HepG2 (cell line): ENCODE results near the gene CD300LF. TPM values are rescaled to one million over a fixed set of nuclear protein-coding genes. Genes with fewer than 3 reads are reported as not detected.

Experiments
- ARID2 ChIP-seq: sonication (generic); formaldehyde crosslinking; IDR thresholded peaks from 2 replicates; pipeline ENCODE4 v1.8.1; 2022; ENCODE audit warnings: mild to moderate bottlenecking, missing genetic modification reagents, borderline replicate concordance
- CCAR2 ChIP-seq: fragments of 200-400 bp; formaldehyde crosslinking; optimal IDR thresholded peaks from 2 replicates; pipeline ENCODE3; 2018; ENCODE audit warnings: low read depth, mild to moderate bottlenecking, low read length, moderate library complexity
- CHCHD3 ChIP-seq: sonication (generic); formaldehyde crosslinking; IDR thresholded peaks from 2 replicates; pipeline ENCODE4 v1.8.0; 2022; ENCODE audit warnings: mild to moderate bottlenecking, missing genetic modification reagents, moderate library complexity
- ETV6 ChIP-seq: sonication (generic); formaldehyde crosslinking; conservative IDR thresholded peaks from 2 replicates; pipeline ENCODE4 v1.4.0; 2020; ENCODE audit warnings: missing genetic modification reagents
- KAT7 ChIP-seq: IDR thresholded peaks from 2 replicates; pipeline ENCODE4 v1.6.1; 2018; ENCODE audit warnings: borderline replicate concordance, missing compliant biosample characterization
- NFE2L2 ChIP-seq: fragments of 150-350 bp; IDR thresholded peaks from 2 replicates; pipeline ENCODE4 v1.6.1; 2014; ENCODE audit warnings: low read length
- NFYC ChIP-seq: IDR thresholded peaks from 2 replicates; pipeline ENCODE4 v1.6.1; 2016; ENCODE audit warnings: missing genetic modification reagents, missing compliant biosample characterization
- SETDB1 ChIP-seq: sonication (generic); formaldehyde crosslinking; IDR thresholded peaks from 2 replicates; pipeline ENCODE4 v1.5.1; 2020; ENCODE audit warnings: missing genetic modification reagents, mild to moderate bottlenecking, borderline replicate concordance
- SIN3A ChIP-seq: IDR thresholded peaks from 2 replicates; pipeline ENCODE4 v1.6.1; 2011; ENCODE audit warnings: low read depth, mild to moderate bottlenecking, control low read depth, low read length, borderline replicate concordance
- SKI ChIP-seq: fragments of 450-650 bp; IDR thresholded peaks from one replicate; pipeline ENCODE4 v1.6.1; 2018; ENCODE audit warnings: mild to moderate bottlenecking; ENCODE audit not compliant: partially characterized antibody
- SP2 ChIP-seq: sonication (generic); formaldehyde crosslinking; IDR thresholded peaks from 2 replicates; pipeline ENCODE4 v1.5.1; 2020; ENCODE audit warnings: mild to moderate bottlenecking, missing genetic modification reagents
- ZBTB14 ChIP-seq: sonication (generic); formaldehyde crosslinking; IDR thresholded peaks from 2 replicates; pipeline ENCODE4 v1.4.0; 2020; ENCODE audit warnings: missing genetic modification reagents
- ZFP82 ChIP-seq: sonication (generic); formaldehyde crosslinking; IDR thresholded peaks from 2 replicates; pipeline ENCODE4 v1.5.1; 2020; ENCODE audit warnings: mild to moderate bottlenecking, missing genetic modification reagents, borderline replicate concordance
- ZMAT3 ChIP-seq: sonication (generic); formaldehyde crosslinking; conservative IDR thresholded peaks from 2 replicates; pipeline ENCODE4 v1.7.0; 2021; ENCODE audit warnings: missing genetic modification reagents
- ZNF136 ChIP-seq: sonication (generic); formaldehyde crosslinking; IDR thresholded peaks from 2 replicates; pipeline ENCODE4 v1.8.1; 2022; ENCODE audit warnings: low read depth, mild to moderate bottlenecking, moderate library complexity, missing genetic modification reagents
- ZNF264 ChIP-seq: sonication (generic); formaldehyde crosslinking; IDR thresholded peaks from 2 replicates; pipeline ENCODE4 v1.4.0; 2020; ENCODE audit warnings: missing genetic modification reagents
- ZNF329 ChIP-seq: sonication (generic); formaldehyde crosslinking; IDR thresholded peaks from 2 replicates; pipeline ENCODE4 v1.9.0; 2021; ENCODE audit warnings: low read depth, mild to moderate bottlenecking, missing genetic modification reagents
- ZNF564 ChIP-seq: sonication (generic); formaldehyde crosslinking; IDR thresholded peaks from 2 replicates; pipeline ENCODE4 v1.8.1; 2023; ENCODE audit warnings: mild to moderate bottlenecking, missing genetic modification reagents
- ZNF749 ChIP-seq: sonication (generic); formaldehyde crosslinking; IDR thresholded peaks from 2 replicates; pipeline ENCODE4 v1.8.0; 2022; ENCODE audit warnings: mild to moderate bottlenecking, missing genetic modification reagents, moderate library complexity, borderline replicate concordance
- ZNF850 ChIP-seq: sonication (generic); formaldehyde crosslinking; conservative IDR thresholded peaks from 2 replicates; pipeline ENCODE4 v1.9.0; 2021; ENCODE audit warnings: mild to moderate bottlenecking, missing genetic modification reagents
- polyA plus RNA-seq, 8 experiments: library from polyadenylated mRNA; depleted of rRNA in 3 of 8; stranded (reverse) in 7 of 8; unstranded in 1 of 8; fragments of >200 nt; fragmentation: Illumina TruSeq in 4 of 8; extraction: Trizol in 4 of 8; gene quantifications; 2 replicates each; pipeline versions ENCODE4 v1.2.1 to v1.2.3, GENCODE V29; 2011 to 2016; ENCODE audit warnings: low read depth in 4 of 8, missing spikeins in 1 of 8, mixed read lengths in 1 of 8; ENCODE audit not compliant: insufficient read depth in 1 of 8
- total RNA-seq, 5 experiments: library from RNA; depleted of rRNA; stranded (reverse); fragments of >200 nt; fragmentation: Illumina TruSeq; extraction: Trizol; gene quantifications; 2 replicates each; pipeline ENCODE4 v1.2.3, GENCODE V29; 2016; ENCODE audit warnings: low read depth in 1 of 5
- TF ChIP-seq, protein P1 (sequence below): IDR thresholded peaks from 2 replicates; pipeline ENCODE4 v1.6.1; 2016; ENCODE audit warnings: low read depth, missing genetic modification reagents, missing compliant biosample characterization
- TF ChIP-seq, protein P2 (sequence below): sonication (generic); formaldehyde crosslinking; IDR thresholded peaks from 2 replicates; pipeline ENCODE4 v1.4.0; 2020; ENCODE audit warnings: mild to moderate bottlenecking, missing genetic modification reagents

CD300LF gene
- total and polyA plus RNA-seq, 2 of the 13 experiments (the other 11 are each of a cell fraction or from before 2014, with no cell fraction given), result not detected

GRCh38 chr17:74748529-74749278 lies 36.0 kb upstream of the CD300LF start, which contains the start of gene NHERF1 (continued):
- TF ChIP-seq, protein P1, sequence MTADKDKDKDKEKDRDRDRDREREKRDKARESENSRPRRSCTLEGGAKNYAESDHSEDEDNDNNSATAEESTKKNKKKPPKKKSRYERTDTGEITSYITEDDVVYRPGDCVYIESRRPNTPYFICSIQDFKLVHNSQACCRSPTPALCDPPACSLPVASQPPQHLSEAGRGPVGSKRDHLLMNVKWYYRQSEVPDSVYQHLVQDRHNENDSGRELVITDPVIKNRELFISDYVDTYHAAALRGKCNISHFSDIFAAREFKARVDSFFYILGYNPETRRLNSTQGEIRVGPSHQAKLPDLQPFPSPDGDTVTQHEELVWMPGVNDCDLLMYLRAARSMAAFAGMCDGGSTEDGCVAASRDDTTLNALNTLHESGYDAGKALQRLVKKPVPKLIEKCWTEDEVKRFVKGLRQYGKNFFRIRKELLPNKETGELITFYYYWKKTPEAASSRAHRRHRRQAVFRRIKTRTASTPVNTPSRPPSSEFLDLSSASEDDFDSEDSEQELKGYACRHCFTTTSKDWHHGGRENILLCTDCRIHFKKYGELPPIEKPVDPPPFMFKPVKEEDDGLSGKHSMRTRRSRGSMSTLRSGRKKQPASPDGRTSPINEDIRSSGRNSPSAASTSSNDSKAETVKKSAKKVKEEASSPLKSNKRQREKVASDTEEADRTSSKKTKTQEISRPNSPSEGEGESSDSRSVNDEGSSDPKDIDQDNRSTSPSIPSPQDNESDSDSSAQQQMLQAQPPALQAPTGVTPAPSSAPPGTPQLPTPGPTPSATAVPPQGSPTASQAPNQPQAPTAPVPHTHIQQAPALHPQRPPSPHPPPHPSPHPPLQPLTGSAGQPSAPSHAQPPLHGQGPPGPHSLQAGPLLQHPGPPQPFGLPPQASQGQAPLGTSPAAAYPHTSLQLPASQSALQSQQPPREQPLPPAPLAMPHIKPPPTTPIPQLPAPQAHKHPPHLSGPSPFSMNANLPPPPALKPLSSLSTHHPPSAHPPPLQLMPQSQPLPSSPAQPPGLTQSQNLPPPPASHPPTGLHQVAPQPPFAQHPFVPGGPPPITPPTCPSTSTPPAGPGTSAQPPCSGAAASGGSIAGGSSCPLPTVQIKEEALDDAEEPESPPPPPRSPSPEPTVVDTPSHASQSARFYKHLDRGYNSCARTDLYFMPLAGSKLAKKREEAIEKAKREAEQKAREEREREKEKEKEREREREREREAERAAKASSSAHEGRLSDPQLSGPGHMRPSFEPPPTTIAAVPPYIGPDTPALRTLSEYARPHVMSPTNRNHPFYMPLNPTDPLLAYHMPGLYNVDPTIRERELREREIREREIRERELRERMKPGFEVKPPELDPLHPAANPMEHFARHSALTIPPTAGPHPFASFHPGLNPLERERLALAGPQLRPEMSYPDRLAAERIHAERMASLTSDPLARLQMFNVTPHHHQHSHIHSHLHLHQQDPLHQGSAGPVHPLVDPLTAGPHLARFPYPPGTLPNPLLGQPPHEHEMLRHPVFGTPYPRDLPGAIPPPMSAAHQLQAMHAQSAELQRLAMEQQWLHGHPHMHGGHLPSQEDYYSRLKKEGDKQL, result peak; percentile 30; the same call in 1 of the 2 replicates
- TF ChIP-seq KAT7 (CRISPR knock-in tag) (peak; percentile 73; the same call in 1 of the 2 replicates), SETDB1 (no peak), ZNF749 (peak; percentile 88), ZNF564 (CRISPR knock-in tag) (peak; percentile 93), CCAR2 (no peak), NFYC (peak; percentile 80), ZNF850 (CRISPR knock-in tag) (peak; percentile 98), SIN3A (peak; percentile 95; the same call in 1 of the 2 replicates), ZFP82 (peak; percentile 99), ZBTB14 (CRISPR knock-in tag) (peak; percentile 39; the same call in 1 of the 2 replicates), ETV6 (CRISPR knock-in tag) (peak; percentile 69), SP2 (CRISPR knock-in tag) (peak; percentile 47; the same call in 1 of the 2 replicates), ZMAT3 (peak; percentile 88; the same call in 1 of the 2 replicates), CHCHD3 (CRISPR knock-in tag) (peak; percentile 85), SKI (peak; percentile 53), ARID2 (CRISPR knock-in tag) (no peak), ZNF136 (CRISPR knock-in tag) (peak; percentile 81; the same call in 1 of the 2 replicates), NFE2L2 (no peak), ZNF264 (CRISPR knock-in tag) (peak; percentile 75; the same call in 1 of the 2 replicates), ZNF329 (CRISPR knock-in tag) (peak; percentile 31)
- TF ChIP-seq, protein P2, sequence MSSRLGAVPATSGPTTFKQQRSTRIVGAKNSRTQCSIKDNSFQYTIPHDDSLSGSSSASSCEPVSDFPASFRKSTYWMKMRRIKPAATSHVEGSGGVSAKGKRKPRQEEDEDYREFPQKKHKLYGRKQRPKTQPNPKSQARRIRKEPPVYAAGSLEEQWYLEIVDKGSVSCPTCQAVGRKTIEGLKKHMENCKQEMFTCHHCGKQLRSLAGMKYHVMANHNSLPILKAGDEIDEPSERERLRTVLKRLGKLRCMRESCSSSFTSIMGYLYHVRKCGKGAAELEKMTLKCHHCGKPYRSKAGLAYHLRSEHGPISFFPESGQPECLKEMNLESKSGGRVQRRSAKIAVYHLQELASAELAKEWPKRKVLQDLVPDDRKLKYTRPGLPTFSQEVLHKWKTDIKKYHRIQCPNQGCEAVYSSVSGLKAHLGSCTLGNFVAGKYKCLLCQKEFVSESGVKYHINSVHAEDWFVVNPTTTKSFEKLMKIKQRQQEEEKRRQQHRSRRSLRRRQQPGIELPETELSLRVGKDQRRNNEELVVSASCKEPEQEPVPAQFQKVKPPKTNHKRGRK (CRISPR knock-in tag), result no peak
